ENCODE data around the gene NFASC. TPM values are rescaled to one million over a fixed set of nuclear protein-coding genes. Genes with fewer than 3 reads are reported as not detected.

The NFASC gene
- total and polyA plus RNA-seq, 12 donors: 4.8 to 76.7 (median 44.8) TPM

DNA sequence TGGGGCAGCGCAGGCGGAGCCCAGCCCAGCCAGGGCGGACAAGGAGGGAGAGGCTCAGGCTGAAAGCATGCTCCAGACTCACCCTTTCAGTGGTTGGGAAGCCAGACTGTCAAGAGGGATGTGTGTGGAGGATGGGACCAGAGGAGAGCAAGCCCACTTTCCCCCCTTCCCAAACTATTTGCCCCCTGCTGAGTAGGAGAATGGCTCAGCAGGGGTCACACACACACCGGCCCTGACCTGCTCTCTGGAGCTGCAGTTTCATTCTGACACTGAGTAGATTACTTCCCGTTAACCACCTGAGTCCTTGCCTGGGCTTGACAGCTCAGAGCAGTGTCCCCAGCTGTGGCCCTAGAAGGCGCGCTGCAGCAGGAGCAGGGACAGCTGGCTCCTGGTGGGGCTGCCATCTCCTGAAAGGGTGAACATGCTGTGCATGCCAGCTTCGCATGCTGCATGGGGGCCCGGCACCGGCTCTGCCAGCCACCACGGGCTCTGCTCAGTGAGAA lies 120.7 kb downstream of the NFASC start:
- Histone ChIP-seq H3K27me3 (no peaks in the 10 kb centered on the region), H3K4me3 (no peak overlapping the region), H3K27ac (no peak overlapping the region), H3K9me3 (replicated peaks in 1 of 3) (no peaks in the 10 kb centered on the region), H3K4me1 (replicated peaks in 1 of 2) (no peaks in the 10 kb centered on the region), H3K36me3 (replicated peaks in 1 of 2) (peaks cover 0 to 5% of the 10 kb centered on the region in 2 donors)
- DNase-seq: no peak
- TF ChIP-seq POLR2A (IDR thresholded peaks at IDR 0.05): no peak
- TF ChIP-seq, protein P1, sequence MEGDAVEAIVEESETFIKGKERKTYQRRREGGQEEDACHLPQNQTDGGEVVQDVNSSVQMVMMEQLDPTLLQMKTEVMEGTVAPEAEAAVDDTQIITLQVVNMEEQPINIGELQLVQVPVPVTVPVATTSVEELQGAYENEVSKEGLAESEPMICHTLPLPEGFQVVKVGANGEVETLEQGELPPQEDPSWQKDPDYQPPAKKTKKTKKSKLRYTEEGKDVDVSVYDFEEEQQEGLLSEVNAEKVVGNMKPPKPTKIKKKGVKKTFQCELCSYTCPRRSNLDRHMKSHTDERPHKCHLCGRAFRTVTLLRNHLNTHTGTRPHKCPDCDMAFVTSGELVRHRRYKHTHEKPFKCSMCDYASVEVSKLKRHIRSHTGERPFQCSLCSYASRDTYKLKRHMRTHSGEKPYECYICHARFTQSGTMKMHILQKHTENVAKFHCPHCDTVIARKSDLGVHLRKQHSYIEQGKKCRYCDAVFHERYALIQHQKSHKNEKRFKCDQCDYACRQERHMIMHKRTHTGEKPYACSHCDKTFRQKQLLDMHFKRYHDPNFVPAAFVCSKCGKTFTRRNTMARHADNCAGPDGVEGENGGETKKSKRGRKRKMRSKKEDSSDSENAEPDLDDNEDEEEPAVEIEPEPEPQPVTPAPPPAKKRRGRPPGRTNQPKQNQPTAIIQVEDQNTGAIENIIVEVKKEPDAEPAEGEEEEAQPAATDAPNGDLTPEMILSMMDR (IDR thresholded peaks at IDR 0.05): no peak
- 78 to 85% (median 83%) methylated on average over 7 to 11 of the region's 11 CpGs for WGBS, 4 donors
- intact Hi-C loops (cut with DNase I): loop anchor here (2.0 to 10.0 kb wide), 3 partner anchors 71 to 263 kb away; no protein-coding TSS in a partner anchor

DNA sequence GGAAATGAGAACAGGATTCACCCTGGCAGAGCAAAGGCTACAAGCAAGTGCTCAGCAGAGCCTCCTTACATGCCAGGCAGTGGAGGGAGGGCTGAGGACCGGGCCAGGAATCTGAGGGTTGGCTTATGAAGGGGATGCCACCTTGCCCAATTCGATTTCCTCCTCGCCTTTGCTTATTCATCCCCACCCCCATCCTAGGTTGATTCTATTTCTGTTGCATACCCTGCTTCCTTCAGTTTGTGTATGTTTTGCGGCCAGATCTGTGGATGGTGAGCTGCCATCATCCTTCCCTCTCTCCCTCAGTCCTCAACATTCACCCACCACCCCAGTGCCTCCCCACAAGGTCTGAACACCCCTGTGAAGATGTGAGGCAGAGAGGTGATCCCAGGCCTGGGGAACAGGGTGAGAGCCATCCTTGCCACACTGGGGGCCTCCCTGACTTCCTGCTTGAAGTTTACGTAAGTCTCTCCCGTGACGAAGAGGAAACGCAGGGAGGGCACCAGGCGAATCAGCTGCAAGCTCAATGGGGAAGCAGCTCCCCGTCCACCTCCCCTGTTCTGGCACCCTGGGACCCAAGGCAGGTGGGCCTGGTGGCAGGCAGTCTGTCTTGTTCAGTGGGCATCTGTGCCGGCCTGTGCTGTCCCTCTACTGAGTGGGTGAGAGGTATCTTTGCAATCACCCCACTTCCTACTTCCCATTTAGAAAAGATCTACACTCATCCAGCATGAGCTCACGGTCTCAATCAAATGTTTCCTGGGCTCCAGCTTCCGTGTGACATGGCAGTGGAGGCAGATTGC lies 121.7 kb downstream of the NFASC start:
- no peaks in the 10 kb centered on the region for H3K4me1 ChIP-seq (replicated peaks in 1 of 2)
- H3K9me3 ChIP-seq (replicated peaks in 1 of 3): no peaks in the 10 kb centered on the region
- H3K36me3 ChIP-seq (replicated peaks in 1 of 2): peaks cover 0 to 5% of the 10 kb centered on the region in 2 donors
- intact Hi-C loops (cut with DNase I): loop anchor here in 1 of 2 donors (5.0 to 10.0 kb wide), 2 partner anchors 70 to 262 kb away; no protein-coding TSS in a partner anchor
- H3K27me3 ChIP-seq: no peaks in the 10 kb centered on the region
- no peak overlapping the region for H3K4me3 ChIP-seq
- WGBS, 4 donors: 69 to 85% (median 77%) methylated on average over 6 to 13 of the region's 13 CpGs
- DNase-seq: peak in 1 of 7 donors; percentile 17
- no peak overlapping the region for H3K27ac ChIP-seq
- TF ChIP-seq POLR2A (IDR thresholded peaks at IDR 0.05): no peak
- TF ChIP-seq, protein P1 (IDR thresholded peaks at IDR 0.05): no peak

DNA sequence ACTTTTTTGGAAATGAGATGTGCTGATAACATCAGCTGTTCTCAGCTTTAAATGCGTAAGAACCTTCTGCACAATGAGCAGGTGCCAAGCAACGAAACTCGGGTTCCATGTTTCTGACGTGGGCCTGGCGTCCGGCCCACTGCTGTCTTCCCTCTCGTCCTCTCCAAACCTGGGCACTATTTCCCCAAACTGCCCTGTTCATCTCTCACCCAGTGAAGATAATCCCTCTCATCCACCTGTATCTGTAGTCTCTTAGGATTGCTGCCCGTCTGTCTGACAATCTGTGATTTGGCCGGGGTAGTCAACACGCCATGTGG lies 122.3 kb downstream of the NFASC start:
- no peak for DNase-seq
- H3K9me3 ChIP-seq (replicated peaks in 1 of 3): no peaks in the 10 kb centered on the region
- no peak overlapping the region for H3K4me3 ChIP-seq
- 78 to 93% (median 89%) methylated on average over 10 of the region's 10 CpGs for WGBS, 4 donors
- H3K27ac ChIP-seq: no peak overlapping the region
- intact Hi-C loops (cut with DNase I): loop anchor here in 1 of 2 donors (5.0 to 10.0 kb wide), 2 partner anchors 69 to 262 kb away; no protein-coding TSS in a partner anchor
- no peak for TF ChIP-seq POLR2A (IDR thresholded peaks at IDR 0.05)
- TF ChIP-seq, protein P1 (IDR thresholded peaks at IDR 0.05): no peak
- peaks cover 0 to 5% of the 10 kb centered on the region in 2 donors for H3K36me3 ChIP-seq (replicated peaks in 1 of 2)
- H3K4me1 ChIP-seq (replicated peaks in 1 of 2): no peaks in the 10 kb centered on the region
- H3K27me3 ChIP-seq: no peaks in the 10 kb centered on the region

- Histone ChIP-seq H3K36me3 (replicated peaks in 1 of 2) (no peaks in the 10 kb centered on the region), H3K4me3 (no peak overlapping the region)
- WGBS, 4 donors: 87 to 98% (median 92%) methylated on average over 9 to 10 of the region's 10 CpGs
These were observed 123.6 kb downstream of the NFASC start for GRCh38 chr1:204994086-204994862.

More at GRCh38 chr1:204994086-204994862, 123.6 kb downstream of the NFASC start:
- intact Hi-C loops (cut with DNase I): loop anchor here in 1 of 2 donors (5.0 to 10.0 kb wide), 2 partner anchors 68 to 261 kb away; no protein-coding TSS in a partner anchor
- TF ChIP-seq, protein P1 (IDR thresholded peaks at IDR 0.05): no peak
- no peak for TF ChIP-seq POLR2A (IDR thresholded peaks at IDR 0.05)
- Histone ChIP-seq H3K27ac (no peak overlapping the region), H3K27me3 (no peaks in the 10 kb centered on the region), H3K4me1 (replicated peaks in 1 of 2) (no peaks in the 10 kb centered on the region), H3K9me3 (replicated peaks in 1 of 3) (no peaks in the 10 kb centered on the region)
- DNase-seq: no peak

Measured in adrenal gland (tissue), 12 donors.